ENCODE results near the gene GOLGA1. TPM values are rescaled to one million over a fixed set of nuclear protein-coding genes. Genes with fewer than 3 reads are reported as not detected.
"Not testable (repeated sequence)": the region's sequence is repeated elsewhere in the genome, so short reads cannot be mapped to it uniquely, and the experiment has no call there.

GOLGA1 gene
- total and polyA plus RNA-seq, 8 donors, result 15.4 to 20.2 (median 18.8) TPM

GRCh38 chr9:124846969-124847368 is 93.9 kb downstream of the GOLGA1 start:
- ATAC-seq, result no peak
- no peak for TF ChIP-seq CTCF (IDR thresholded peaks at IDR 0.05)
- H3K4me1 ChIP-seq, result no peaks in the 10 kb centered on the region

GRCh38 chr9:124846467-124846866 is 94.4 kb downstream of the GOLGA1 start:
- H3K4me1 ChIP-seq, H3K27me3 ChIP-seq, H3K27ac ChIP-seq, H3K4me3 ChIP-seq, ATAC-seq, H3K9me3 ChIP-seq, H3K36me3 ChIP-seq: not testable (repeated sequence)
- intact Hi-C loops (cut with DNase I), result loop anchor here in 1 of 2 donors (5.0 kb wide), 1 partner anchor 69 kb away; the partner anchor contains the start of gene OLFML2A
- peak in 1 of 4 donors; percentile 20 for DNase-seq

More at GRCh38 chr9:124846969-124847368, 93.9 kb downstream of the GOLGA1 start:
- H3K36me3 ChIP-seq, result no peaks in the 10 kb centered on the region
- no peak overlapping the region for H3K27ac ChIP-seq
- H3K9me3 ChIP-seq, result no peaks in the 10 kb centered on the region
- no peaks in the 10 kb centered on the region for H3K27me3 ChIP-seq
- intact Hi-C loops (cut with DNase I), result loop anchor here in 1 of 2 donors (5.0 kb wide), 1 partner anchor 70 kb away; the partner anchor contains the start of gene OLFML2A
- peak in 1 of 4 donors; percentile 3 for DNase-seq
- H3K4me3 ChIP-seq, result no peak overlapping the region

GRCh38 chr9:124844291-124844690 is 96.6 kb downstream of the GOLGA1 start:
- no peaks in the 10 kb centered on the region for H3K4me1 ChIP-seq
- H3K9me3 ChIP-seq, result no peaks in the 10 kb centered on the region
- no peak for ATAC-seq
- intact Hi-C loops (cut with DNase I), result no loop called here
- DNase-seq, result peak in 1 of 4 donors; percentile 6
- no peak for TF ChIP-seq CTCF (IDR thresholded peaks at IDR 0.05)
- H3K4me3 ChIP-seq, result no peak overlapping the region
- H3K36me3 ChIP-seq, result no peaks in the 10 kb centered on the region
- H3K27ac ChIP-seq, result no peak overlapping the region
- H3K27me3 ChIP-seq, result peaks cover 0 to 5% of the 10 kb centered on the region in 2 donors

- no peak for TF ChIP-seq CTCF (IDR thresholded peaks at IDR 0.05)
- Histone ChIP-seq H3K4me1 (no peaks in the 10 kb centered on the region), H3K27me3 (peaks cover 0 to 11% of the 10 kb centered on the region in 2 donors), H3K36me3 (no peaks in the 10 kb centered on the region), H3K27ac (no peak overlapping the region), H3K4me3 (no peak overlapping the region), H3K9me3 (no peaks in the 10 kb centered on the region)
- intact Hi-C loops (cut with DNase I), result no loop called here
- DNase-seq (no peak), ATAC-seq (no peak)
These were observed 97.3 kb downstream of the GOLGA1 start for GRCh38 chr9:124843456-124844034.

GRCh38 chr9:124841075-124841821 is 99.6 kb downstream of the GOLGA1 start:
- intact Hi-C loops (cut with DNase I), result no loop called here
- Histone ChIP-seq H3K9me3 (no peaks in the 10 kb centered on the region), H3K27me3 (peaks cover 0 to 14% of the 10 kb centered on the region in 2 donors), H3K36me3 (no peaks in the 10 kb centered on the region), H3K4me1 (no peaks in the 10 kb centered on the region), H3K27ac (no peak overlapping the region), H3K4me3 (no peak overlapping the region)
- DNase-seq, result peak in 1 of 4 donors; percentile 67
- ATAC-seq, result no peak
- TF ChIP-seq CTCF (IDR thresholded peaks at IDR 0.05), result no peak

Data from left lung (tissue), 10 donors.